GM12801 (cell line): ENCODE data around the gene MAML2.

Source experiments
- TF ChIP-seq, protein P1 (sequence below): IDR thresholded peaks from one replicate; pipeline ENCODE4 v1.5.1; 2011; ENCODE audit warnings: control low read depth; ENCODE audit not compliant: insufficient read length; ENCODE audit errors: extremely low read depth

Gene MAML2

DNA sequence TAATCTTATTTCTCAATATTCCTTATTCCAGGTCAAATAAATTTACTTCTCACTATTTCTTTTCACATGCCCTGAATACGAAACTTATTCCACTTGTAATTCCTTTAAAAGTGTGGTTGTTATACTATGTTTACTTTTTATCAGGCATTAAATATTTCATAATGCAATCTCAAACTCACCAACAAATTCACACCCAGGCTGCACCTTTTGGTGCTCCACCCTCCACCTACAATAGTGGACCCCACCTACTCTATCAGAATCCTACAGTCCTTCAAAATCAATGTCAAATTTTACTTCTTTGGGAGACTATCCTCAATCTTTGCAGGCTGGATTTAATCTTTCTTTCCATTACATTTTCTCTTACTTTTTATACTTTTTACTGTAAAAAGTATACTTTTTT lies 353.2 kb downstream of the MAML2 start:
- TF ChIP-seq, protein P1, sequence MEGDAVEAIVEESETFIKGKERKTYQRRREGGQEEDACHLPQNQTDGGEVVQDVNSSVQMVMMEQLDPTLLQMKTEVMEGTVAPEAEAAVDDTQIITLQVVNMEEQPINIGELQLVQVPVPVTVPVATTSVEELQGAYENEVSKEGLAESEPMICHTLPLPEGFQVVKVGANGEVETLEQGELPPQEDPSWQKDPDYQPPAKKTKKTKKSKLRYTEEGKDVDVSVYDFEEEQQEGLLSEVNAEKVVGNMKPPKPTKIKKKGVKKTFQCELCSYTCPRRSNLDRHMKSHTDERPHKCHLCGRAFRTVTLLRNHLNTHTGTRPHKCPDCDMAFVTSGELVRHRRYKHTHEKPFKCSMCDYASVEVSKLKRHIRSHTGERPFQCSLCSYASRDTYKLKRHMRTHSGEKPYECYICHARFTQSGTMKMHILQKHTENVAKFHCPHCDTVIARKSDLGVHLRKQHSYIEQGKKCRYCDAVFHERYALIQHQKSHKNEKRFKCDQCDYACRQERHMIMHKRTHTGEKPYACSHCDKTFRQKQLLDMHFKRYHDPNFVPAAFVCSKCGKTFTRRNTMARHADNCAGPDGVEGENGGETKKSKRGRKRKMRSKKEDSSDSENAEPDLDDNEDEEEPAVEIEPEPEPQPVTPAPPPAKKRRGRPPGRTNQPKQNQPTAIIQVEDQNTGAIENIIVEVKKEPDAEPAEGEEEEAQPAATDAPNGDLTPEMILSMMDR = no peak

DNA sequence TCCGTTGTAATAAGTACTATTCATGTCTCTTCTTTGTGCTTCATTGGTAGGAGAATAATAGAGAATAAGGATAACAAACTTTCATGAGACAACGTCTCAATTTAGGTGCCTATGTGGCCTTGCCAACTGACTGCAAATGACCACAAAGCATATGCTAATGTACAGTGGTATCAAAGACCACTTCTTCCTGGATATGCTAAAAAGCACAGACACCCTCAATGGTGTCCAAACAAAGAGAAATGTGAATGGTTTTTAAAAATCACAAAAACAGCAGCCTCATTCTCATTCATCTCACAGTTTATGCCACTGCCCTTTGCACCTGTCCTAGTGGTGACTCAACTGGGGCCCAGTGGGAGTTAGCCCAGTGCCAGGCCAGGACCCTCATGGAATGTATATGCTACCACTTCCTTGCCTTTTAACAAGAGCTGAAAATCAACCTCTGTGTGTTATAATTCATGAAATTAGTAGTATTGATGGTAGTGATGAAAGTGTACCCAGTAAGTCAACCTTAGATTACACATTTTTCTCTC lies 353.9 kb downstream of the MAML2 start:
- TF ChIP-seq, protein P1 = no peak

DNA sequence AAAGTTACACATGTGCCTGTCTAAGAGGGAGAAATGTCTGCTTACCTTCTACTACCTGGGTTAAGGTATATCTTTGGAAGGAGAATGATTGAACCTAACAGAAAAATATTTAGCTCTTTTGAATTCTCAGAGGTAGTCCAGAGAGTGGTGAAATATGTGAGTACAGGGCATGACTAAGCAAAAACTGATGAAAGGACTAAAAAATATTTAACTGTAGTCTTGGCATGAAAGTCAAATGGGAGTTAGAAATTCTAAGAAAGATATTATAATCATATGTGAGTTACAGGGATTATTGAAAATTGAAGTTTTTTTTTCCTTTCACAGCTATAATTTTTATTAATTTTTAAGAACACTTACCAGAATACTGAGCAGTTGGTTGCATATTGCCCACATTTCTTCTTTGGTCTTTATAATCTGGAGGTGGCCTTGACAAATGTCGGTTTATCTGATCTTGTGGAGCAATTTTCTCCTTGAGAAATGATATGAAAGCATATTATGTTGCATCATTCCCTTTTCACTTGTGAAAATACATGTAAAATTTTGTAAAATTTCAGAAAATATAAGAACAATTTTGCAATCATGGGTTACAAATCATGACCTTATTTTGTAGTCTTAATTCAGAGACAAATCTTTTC lies 357.7 kb downstream of the MAML2 start:
- TF ChIP-seq, protein P1 = no peak

DNA sequence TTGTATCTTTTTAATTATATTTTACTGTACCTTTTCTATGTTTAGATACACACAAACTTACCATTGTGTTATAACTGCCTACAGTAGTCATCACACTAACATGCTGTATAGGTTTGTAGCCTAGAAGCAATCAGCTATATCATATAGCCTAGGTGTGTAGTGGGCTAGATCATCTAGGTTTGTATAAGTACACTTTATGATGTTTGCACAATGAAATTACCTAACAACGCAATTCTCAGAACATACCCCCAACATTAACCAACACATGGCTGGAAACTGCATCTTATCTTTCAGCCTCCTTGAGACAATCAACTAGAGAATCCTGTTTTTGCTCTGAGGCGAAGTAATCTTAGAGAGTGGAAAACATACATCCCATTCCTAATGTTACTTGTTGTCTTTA lies 358.9 kb downstream of the MAML2 start:
- TF ChIP-seq, protein P1 = no peak

DNA sequence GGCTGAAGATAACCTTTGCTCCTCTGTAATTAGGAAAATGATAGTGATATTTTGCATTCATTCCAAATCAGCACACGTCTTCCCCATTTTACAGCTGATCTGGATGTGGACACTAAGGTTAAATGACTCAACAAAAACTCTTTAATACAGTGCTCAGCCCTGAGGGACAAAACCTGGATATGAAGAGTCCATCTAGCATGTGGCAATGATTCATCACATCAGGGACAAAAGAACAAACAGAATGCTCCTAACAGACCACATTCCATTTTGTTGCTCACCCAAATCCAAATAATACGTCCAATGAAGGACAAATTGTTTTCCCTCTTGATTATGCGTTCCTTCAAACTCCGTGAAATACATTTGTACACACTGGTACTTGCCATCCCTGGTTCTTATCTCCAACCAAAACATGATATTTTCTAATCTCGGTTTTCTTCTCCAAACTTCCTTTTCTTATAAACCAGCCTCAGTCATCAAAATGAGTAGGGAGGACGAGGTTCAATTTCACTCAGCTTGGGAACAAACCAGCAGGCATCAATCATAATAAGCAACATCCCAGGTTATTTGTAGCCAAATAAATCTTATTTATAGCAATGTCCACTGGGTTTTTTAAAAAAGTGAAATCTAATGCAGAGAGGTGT lies 365.3 kb downstream of the MAML2 start:
- TF ChIP-seq, protein P1 = no peak

DNA sequence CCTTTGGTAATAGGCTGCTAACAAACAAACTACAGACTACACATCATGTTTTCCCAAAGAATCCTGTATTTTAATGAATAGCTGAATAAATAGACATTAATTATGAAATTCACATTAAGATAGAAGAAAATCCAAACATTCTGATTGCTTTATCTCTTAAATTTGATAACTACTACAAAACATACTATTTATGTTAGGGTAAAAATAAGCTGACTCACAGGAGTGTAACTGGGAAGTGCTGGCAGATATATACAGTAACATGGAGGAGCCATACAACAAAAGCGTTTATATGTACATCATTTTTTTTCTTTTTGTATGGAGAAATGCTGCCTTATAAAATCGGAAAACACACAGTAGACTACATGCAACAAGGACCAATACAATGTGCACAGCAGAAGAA lies 366.4 kb downstream of the MAML2 start:
- TF ChIP-seq, protein P1 = no peak

DNA sequence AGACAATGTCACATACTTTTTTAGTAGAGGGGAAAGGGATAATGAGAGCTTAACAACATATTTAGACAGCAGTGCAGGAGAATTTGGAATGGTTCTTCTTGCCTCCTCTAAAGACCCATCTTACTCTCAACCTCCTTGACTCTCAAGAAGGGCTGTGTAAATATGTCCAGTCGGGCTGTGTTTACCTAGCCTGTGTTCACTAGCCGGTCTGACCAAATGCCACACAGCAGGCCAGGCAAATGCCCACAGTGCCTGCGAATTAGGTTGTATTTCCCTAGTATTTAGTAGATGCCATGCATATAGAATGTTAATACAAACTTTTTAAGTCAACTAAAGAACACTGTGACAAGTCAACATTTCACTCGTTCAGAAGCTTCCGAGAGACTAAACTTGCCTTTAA lies 367.7 kb downstream of the MAML2 start:
- TF ChIP-seq, protein P1 = no peak
